ENCODE data around the gene PAQR8.
A peak's percentile ranks its signal among the peaks of the same experiment; 100 is the strongest.

The PAQR8 gene

DNA sequence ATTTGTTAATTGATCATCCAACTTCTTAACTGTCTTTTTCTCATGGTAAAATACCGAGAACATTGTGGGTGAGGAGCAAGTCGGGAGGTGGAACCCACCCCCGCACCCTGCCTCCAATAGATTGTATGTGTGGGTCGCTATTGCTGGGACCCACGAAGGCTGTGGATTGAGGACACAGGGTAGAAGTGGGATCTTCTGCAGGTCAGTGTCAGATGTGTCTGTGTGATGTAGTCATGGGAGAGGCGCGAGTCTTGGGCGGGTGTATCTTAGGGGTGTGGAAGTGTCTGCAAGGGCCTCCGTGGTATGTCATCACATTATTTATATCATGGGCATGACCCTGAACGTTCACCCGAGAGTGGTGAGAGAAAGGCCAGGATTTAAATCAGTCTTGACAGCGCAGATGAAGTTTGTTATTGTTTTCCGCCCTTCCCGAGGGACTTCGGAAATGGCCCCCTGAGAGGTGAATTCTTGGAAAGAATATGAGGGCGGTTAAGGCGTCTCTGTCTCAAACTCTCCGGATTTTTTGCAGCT lies 472 bp upstream of the PAQR8 start:
- TF ChIP-seq, protein P1, sequence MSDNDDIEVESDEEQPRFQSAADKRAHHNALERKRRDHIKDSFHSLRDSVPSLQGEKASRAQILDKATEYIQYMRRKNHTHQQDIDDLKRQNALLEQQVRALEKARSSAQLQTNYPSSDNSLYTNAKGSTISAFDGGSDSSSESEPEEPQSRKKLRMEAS (IDR thresholded peaks at IDR 0.05), result 0 out of 2 replicates have a peak, but pooled peaks have one; percentile 2
- TF ChIP-seq ZBTB7A (IDR thresholded peaks at IDR 0.05; ENCODE audit: low read depth), result no peak
- no peak for TF ChIP-seq CEBPB (IDR thresholded peaks at IDR 0.05)

DNA sequence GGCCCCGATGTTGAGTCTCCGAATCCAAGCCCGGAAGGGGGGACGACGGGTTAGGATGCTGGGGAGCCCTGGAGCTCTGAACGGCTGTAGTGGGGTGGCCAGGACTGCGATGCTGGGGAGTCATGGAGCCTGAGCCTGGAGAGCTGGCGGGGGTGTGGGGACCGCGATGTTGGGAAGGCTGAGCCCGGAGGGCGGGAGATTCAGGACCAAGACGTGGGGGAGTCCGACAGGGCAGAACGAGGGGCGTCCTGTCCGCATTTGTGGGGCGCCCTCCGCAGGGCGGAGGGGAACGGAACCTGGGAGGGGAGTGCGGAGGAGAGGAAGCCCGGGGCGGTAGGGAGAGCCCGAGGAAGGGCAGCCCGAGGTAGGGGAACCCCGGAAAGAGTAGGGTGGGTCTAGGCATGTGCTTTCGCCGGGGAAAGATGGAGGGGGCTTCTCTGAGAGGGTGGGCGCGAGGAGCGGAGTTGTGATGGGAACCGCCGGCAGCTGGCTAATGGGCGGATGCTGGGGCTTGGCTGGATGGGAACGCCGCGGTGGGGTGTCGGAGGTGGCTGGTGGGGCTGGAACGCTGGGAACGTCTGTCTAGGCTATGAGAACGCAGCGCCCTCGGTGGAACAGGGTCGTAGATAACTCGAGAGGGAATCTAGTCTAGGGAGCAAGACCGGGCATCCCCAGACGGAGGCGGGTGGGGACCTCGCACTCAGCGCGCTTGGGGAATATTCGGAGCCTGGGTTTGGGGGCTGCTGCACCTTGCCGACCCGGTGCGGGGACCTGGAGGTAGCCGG lies 684 bp downstream of the PAQR8 start:
- TF ChIP-seq, protein P1 (IDR thresholded peaks at IDR 0.05), result no peak
- TF ChIP-seq RAD21 (IDR thresholded peaks at IDR 0.05; ENCODE audit: low read depth), result peak; percentile 11; the same call in 1 of the 2 replicates

DNA sequence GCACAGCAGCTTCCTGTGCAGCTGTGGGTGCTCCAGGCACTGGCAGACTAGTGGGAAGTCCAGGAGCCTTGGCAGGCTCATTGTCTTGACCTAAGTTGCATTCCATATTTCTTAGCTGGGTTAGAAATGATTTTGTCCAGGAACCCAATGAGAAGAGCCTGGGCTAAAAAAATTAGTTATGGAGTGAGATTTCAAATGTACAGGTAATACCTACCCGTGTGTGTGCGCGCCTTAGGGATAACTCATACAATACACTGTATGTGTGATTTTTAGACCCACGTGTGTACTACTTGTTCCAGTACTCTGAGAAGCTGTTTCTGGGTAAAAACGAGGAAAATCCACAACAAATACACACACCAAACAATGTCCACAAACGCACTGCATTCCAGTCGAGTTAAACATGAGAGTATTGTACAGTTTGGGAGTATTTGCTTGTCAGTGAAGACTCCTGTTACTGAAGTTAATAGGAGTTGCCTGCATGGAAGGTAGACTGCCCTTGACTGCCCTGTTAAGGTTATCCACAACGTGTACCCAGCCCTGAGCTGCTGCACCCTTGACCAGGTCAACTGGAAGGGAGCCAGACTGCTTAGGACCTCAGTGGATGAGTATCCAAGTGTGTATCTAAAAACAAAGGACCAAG lies 1.4 kb downstream of the PAQR8 start:
- TF ChIP-seq, protein P1 (IDR thresholded peaks at IDR 0.05), result no peak
- no peak for TF ChIP-seq YY1 (IDR thresholded peaks at IDR 0.05; ENCODE audit: low read depth)
- TF ChIP-seq, protein P2, sequence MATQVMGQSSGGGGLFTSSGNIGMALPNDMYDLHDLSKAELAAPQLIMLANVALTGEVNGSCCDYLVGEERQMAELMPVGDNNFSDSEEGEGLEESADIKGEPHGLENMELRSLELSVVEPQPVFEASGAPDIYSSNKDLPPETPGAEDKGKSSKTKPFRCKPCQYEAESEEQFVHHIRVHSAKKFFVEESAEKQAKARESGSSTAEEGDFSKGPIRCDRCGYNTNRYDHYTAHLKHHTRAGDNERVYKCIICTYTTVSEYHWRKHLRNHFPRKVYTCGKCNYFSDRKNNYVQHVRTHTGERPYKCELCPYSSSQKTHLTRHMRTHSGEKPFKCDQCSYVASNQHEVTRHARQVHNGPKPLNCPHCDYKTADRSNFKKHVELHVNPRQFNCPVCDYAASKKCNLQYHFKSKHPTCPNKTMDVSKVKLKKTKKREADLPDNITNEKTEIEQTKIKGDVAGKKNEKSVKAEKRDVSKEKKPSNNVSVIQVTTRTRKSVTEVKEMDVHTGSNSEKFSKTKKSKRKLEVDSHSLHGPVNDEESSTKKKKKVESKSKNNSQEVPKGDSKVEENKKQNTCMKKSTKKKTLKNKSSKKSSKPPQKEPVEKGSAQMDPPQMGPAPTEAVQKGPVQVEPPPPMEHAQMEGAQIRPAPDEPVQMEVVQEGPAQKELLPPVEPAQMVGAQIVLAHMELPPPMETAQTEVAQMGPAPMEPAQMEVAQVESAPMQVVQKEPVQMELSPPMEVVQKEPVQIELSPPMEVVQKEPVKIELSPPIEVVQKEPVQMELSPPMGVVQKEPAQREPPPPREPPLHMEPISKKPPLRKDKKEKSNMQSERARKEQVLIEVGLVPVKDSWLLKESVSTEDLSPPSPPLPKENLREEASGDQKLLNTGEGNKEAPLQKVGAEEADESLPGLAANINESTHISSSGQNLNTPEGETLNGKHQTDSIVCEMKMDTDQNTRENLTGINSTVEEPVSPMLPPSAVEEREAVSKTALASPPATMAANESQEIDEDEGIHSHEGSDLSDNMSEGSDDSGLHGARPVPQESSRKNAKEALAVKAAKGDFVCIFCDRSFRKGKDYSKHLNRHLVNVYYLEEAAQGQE (IDR thresholded peaks at IDR 0.05; ENCODE audit: low read depth), result no peak
- TF ChIP-seq RAD21 (IDR thresholded peaks at IDR 0.05; ENCODE audit: low read depth), result no peak
- TF ChIP-seq NFIC (IDR thresholded peaks at IDR 0.05), result no peak
- TF ChIP-seq TEAD4 (IDR thresholded peaks at IDR 0.05), result no peak
- TF ChIP-seq EGR1 (IDR thresholded peaks at IDR 0.05), result no peak
- TF ChIP-seq TCF12 (IDR thresholded peaks at IDR 0.05; ENCODE audit: low read depth), result no peak
- no peak for TF ChIP-seq ZBTB7A (IDR thresholded peaks at IDR 0.05; ENCODE audit: low read depth)
- TF ChIP-seq TAF1 (IDR thresholded peaks at IDR 0.05; ENCODE audit: low read depth), result no peak

DNA sequence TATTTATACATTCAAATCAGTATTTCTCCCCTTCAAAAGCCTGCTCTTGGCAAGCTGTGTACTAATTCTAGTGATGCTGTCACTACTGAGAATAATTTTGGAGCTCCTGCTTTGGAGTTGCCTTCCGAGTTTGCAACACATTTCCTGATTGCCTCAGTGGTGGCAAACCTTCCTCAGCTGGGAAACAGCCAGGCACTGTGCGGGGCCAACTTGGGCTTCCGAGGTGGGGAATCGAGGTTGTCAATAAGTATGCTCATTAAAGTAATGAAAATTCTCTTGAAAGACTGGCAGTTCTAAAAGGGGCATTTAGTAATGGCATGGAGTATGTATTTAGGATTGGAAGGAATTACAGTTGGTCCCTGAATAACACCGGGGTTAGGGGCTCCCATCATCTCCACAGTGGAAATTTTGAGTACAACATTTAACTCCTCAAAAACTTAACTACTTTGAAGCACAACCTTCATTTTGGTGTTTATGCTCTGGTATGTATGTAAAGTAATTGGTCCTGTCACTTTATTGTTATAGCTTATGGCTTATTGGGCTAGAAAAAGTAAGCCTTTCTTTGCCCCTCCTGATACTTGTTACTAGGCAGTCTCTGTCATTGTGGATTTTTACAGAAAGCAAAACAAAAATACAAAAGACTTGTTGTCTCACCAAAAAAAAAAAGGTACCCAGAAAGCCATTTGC lies 2.7 kb downstream of the PAQR8 start:
- TF ChIP-seq, protein P1 (IDR thresholded peaks at IDR 0.05), result no peak
- no peak for TF ChIP-seq NFIC (IDR thresholded peaks at IDR 0.05)
- TF ChIP-seq, protein P2 (IDR thresholded peaks at IDR 0.05; ENCODE audit: low read depth), result no peak
- TF ChIP-seq EP300 (IDR thresholded peaks at IDR 0.05; ENCODE audit: borderline replicate concordance), result no peak
- no peak for TF ChIP-seq CREB1 (IDR thresholded peaks at IDR 0.05; ENCODE audit: low read depth)
- TF ChIP-seq, protein P3, sequence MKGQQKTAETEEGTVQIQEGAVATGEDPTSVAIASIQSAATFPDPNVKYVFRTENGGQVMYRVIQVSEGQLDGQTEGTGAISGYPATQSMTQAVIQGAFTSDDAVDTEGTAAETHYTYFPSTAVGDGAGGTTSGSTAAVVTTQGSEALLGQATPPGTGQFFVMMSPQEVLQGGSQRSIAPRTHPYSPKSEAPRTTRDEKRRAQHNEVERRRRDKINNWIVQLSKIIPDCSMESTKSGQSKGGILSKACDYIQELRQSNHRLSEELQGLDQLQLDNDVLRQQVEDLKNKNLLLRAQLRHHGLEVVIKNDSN (IDR thresholded peaks at IDR 0.05), result no peak
- no peak for TF ChIP-seq ZBTB7A (IDR thresholded peaks at IDR 0.05; ENCODE audit: low read depth)
- no peak for TF ChIP-seq EGR1 (IDR thresholded peaks at IDR 0.05)
- no peak for TF ChIP-seq FOXM1 (IDR thresholded peaks at IDR 0.05; ENCODE audit: borderline replicate concordance, low read depth)
- TF ChIP-seq CEBPB (IDR thresholded peaks at IDR 0.05), result no peak
- no peak for TF ChIP-seq TAF1 (IDR thresholded peaks at IDR 0.05; ENCODE audit: low read depth)
- no peak for TF ChIP-seq RAD21 (IDR thresholded peaks at IDR 0.05; ENCODE audit: low read depth)
- no peak for TF ChIP-seq TCF12 (IDR thresholded peaks at IDR 0.05; ENCODE audit: low read depth)
- TF ChIP-seq YY1 (IDR thresholded peaks at IDR 0.05; ENCODE audit: low read depth), result no peak
- no peak for TF ChIP-seq TEAD4 (IDR thresholded peaks at IDR 0.05)

DNA sequence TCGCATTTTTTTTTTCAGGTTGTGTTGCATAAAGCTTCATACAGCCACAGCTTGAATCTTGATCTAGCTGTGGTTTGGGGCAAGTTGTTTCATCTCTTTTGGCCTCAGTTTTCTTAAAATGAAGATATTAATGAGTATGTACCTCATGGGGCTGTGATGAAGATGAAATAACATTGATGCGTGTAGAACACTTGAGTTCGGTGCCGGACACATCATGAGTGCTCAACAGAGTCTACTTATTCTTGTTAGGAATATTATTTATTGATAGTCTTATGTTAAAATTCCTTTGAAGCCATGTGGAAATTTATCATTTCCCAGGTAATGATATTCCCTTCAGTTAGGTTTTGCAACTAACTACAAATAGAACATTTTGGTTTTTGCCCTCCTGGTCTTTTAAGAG lies 3.4 kb downstream of the PAQR8 start:
- TF ChIP-seq RAD21 (IDR thresholded peaks at IDR 0.05; ENCODE audit: low read depth) (no peak), NFIC (IDR thresholded peaks at IDR 0.05) (no peak), TAF1 (IDR thresholded peaks at IDR 0.05; ENCODE audit: low read depth) (no peak), CREB1 (IDR thresholded peaks at IDR 0.05; ENCODE audit: low read depth) (no peak), ZBTB7A (IDR thresholded peaks at IDR 0.05; ENCODE audit: low read depth) (no peak), TCF12 (IDR thresholded peaks at IDR 0.05; ENCODE audit: low read depth) (no peak), EP300 (IDR thresholded peaks at IDR 0.05; ENCODE audit: borderline replicate concordance) (no peak), CEBPB (IDR thresholded peaks at IDR 0.05) (no peak)
